HFF-Myc (cell line): ENCODE measurements around the gene SYP.

Experiments used
- DNase-seq: peaks from one replicate; pipeline ENCODE4 v3.0.0-alpha.2; 2011; ENCODE audit warnings: low read depth; ENCODE audit errors: extremely low read depth
- H3K4me3 ChIP-seq: replicated peaks from 2 replicates; pipeline ENCODE4 v1.5.1; 2011; ENCODE audit warnings: low read depth, mild to moderate bottlenecking, control low read depth, low read length
- TF ChIP-seq, protein P1 (sequence below): IDR thresholded peaks from 2 replicates; pipeline ENCODE4 v1.5.1; 2012; ENCODE audit warnings: mild to moderate bottlenecking, low read depth, low read length, control low read depth; ENCODE audit errors: missing control alignments

SYP gene

DNA sequence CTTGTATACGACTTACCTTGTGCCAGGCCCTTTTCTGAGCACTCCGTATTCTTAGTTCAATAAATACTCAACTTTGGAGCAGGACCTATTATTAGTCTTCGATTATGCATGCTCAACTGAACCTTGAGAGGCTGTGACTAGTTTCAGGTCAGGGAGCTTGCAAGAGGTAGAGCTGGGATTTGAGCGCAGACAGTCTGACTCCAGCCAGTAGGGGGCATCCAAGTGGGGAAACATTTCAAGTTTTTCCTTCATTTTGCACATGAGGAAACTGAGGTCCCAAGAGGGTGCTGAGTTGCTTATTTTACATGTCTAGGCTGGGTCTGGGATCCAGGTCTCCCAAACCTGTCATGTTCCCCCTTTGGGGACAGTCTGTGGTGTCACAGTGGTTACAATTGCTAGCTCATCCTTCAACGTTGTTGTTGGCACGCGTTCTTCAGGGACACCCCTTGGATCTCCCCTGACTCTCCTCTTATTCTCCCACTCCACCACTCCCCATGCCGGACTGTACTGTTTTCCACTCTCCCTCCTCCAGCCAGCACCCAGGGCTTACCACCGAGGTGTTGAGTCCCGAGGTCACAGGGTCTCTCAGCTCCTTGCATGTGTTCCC lies 7.2 kb downstream of the SYP start:
- TF ChIP-seq, protein P1, sequence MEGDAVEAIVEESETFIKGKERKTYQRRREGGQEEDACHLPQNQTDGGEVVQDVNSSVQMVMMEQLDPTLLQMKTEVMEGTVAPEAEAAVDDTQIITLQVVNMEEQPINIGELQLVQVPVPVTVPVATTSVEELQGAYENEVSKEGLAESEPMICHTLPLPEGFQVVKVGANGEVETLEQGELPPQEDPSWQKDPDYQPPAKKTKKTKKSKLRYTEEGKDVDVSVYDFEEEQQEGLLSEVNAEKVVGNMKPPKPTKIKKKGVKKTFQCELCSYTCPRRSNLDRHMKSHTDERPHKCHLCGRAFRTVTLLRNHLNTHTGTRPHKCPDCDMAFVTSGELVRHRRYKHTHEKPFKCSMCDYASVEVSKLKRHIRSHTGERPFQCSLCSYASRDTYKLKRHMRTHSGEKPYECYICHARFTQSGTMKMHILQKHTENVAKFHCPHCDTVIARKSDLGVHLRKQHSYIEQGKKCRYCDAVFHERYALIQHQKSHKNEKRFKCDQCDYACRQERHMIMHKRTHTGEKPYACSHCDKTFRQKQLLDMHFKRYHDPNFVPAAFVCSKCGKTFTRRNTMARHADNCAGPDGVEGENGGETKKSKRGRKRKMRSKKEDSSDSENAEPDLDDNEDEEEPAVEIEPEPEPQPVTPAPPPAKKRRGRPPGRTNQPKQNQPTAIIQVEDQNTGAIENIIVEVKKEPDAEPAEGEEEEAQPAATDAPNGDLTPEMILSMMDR = peak; percentile 61

DNA sequence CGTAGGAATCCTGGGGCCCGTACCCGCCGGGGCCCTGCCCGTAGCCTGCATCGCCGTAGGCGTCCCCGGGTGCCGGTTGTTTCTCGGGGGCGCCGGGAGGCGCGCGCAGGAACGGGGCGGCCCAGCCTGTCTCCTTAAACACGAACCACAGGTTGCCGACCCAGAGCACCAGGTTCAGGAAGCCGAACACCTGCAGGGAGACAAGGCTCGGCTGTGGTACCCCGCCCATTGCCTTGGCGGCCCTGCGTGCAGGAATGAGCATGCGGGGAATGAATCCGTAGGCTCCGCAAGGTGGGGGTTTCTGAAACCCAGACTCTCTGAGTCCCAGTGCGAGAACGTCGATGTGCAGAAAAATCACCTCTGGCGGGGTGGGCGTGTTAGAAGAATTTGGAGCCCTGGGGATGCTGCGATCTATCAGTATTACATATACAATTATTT lies 8.4 kb downstream of the SYP start:
- DNase-seq = no peak
- peak overlapping the region; percentile 67 for H3K4me3 ChIP-seq
- TF ChIP-seq, protein P1 = no peak

More for the DNA sequence above, 7.2 kb downstream of the SYP start:
- no peak for DNase-seq
- no peak overlapping the region for H3K4me3 ChIP-seq

DNA sequence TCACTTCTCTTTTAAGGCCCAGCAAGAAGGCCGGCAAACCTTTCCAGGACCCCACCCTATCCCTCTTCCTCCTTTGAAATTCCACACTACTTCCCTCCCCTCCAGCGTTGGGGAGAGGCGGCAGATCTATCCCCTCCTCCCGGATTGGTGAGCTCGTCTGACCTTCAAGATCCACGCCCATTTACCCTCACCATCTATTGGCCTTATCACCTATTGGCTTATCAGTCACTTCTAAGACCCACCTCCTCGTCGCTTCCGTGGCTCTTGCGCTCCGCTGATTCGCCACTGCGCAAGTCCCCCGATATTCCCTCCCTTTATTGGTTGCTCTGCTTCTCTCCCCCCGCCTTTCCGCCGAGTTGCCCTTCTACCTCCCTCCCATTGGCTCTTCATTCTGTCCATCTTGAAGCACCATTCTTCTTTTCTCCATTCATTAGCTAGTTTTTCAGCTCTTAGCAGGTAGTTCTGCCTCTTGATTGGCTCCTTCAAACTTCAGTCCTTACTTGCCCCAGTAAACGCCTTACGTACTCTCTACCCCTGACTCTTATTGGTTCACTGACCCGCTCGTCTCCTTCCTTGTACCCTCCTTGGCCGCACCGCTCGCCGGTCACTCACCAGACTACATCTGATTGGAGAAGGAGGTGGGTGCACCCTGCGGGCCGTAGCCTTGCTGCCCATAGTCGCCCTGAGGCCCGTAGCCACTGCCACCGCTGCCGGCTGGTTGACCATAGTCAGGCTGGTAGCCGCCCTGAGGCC lies 9.0 kb downstream of the SYP start:
- TF ChIP-seq, protein P1 = no peak
- DNase-seq = peak; percentile 98
- H3K4me3 ChIP-seq = peak overlapping the region; percentile 67

DNA sequence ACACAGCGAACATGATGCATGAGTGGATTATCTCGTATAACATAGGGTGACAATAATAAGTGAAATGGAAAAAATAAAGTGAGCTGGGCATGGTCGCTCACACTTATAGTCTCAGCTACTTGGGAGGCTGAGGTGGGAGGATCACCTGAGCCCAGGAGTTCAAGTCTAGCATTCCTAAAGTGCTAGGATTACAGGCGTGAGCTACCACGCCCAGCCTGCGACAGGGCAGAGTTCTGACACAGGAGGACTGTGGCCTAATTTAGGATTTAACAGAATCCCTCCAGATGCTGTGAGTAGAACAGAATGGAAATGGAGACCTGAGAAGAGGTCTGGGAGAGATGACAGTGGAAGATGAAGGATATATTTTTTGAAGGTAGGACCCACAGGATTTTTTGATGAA lies 10.4 kb downstream of the SYP start:
- no peak overlapping the region for H3K4me3 ChIP-seq
- DNase-seq = no peak
- TF ChIP-seq, protein P1 = no peak

DNA sequence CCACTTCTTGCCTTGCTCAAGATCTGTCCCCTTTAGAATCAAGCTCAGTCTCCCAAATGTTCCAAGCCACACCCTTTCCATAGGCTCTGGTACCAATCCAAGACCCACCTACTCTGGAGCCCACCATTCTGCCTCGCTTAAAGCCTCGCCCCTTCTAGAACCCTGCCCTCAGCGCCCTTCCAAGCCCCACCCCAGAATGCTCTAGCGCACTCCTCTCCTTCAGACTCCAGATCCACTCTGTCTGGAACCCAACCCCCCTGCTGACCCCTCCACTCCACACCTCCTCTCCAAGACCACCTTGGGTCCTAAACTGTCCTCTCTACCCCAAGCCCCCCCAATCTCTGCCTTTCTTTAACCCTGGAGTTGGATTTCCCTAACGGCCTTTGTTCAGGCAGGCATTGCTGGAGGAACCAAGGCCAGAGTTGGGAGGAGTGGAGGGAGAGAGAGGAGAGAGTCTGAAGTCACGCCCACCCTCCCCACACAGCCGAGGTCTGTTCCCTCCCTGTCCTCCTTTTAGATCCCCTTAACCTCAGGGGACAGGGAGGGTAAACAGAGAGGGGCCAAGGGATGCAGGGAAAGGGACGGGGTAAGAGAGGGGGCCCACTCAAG lies 11.4 kb downstream of the SYP start:
- TF ChIP-seq, protein P1 = no peak
- no peak overlapping the region for H3K4me3 ChIP-seq
- no peak for DNase-seq

DNA sequence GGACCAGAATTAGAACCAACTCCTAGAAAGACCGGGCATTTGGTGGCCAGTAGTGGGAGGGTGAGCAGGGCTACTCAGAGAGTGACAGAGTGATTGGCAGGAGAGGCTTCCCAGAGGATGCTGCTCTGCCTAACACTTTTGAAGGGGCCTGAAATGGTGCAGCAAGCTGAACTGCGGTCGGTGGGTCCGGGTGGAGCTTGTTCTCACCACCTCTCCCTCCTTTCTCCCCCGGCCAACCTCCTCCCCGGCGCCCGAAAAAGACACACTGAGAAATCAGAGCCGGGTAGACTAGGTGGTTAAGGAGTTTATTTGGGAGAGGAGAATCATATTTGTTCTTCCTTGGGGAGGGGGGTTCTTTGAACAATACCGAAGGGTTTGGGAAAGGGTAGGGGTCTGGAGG lies 12.5 kb downstream of the SYP start:
- TF ChIP-seq, protein P1 = no peak
- H3K4me3 ChIP-seq = no peak overlapping the region
- DNase-seq = no peak
